ENCODE measurements around the gene SPINK4. TPM values are rescaled to one million over a fixed set of nuclear protein-coding genes. Genes with fewer than 3 reads are reported as not detected.

Gene SPINK4
- total RNA-seq (2014; rRNA removed; shearing (Covaris generic)) = not detected in 2 replicates

GRCh38 chr9:33239921-33240320 lies at the start of gene SPINK4:
TSS of gene SPINK4 (plus strand) at chr9:33240167. CDS start at chr9:33240209, 42 bp downstream.
- peak; percentile 70 for DNase-seq (ENCODE audit: low read depth)

GRCh38 chr9:33192493-33193255 lies 47.3 kb upstream of the SPINK4 start:
- no peak for DNase-seq (ENCODE audit: low read depth)

GRCh38 chr9:33193818-33194217 lies 46.1 kb upstream of the SPINK4 start:
- DNase-seq (ENCODE audit: low read depth) = no peak

GRCh38 chr9:33196736-33197135 lies 43.2 kb upstream of the SPINK4 start:
- no peak for DNase-seq (ENCODE audit: low read depth)

GRCh38 chr9:33197279-33198152 lies 42.5 kb upstream of the SPINK4 start:
- DNase-seq (ENCODE audit: low read depth) = no peak

GRCh38 chr9:33198165-33198564 lies 41.8 kb upstream of the SPINK4 start:
- DNase-seq (ENCODE audit: low read depth) = no peak

GRCh38 chr9:33202018-33202417 lies 37.9 kb upstream of the SPINK4 start:
- DNase-seq (ENCODE audit: low read depth) = no peak

GRCh38 chr9:33202552-33203201 lies 37.3 kb upstream of the SPINK4 start:
- peak; percentile 85 for DNase-seq (ENCODE audit: low read depth)

GRCh38 chr9:33209394-33209793 lies 30.6 kb upstream of the SPINK4 start:
- no peak for DNase-seq (ENCODE audit: low read depth)

- no peak for DNase-seq (ENCODE audit: low read depth)
These were observed 29.8 kb upstream of the SPINK4 start for GRCh38 chr9:33210006-33210715.

- DNase-seq (ENCODE audit: low read depth) = no peak
These were observed 28.1 kb upstream of the SPINK4 start for GRCh38 chr9:33211695-33212393.

- no peak for DNase-seq (ENCODE audit: low read depth)
These were observed 19.0 kb upstream of the SPINK4 start for GRCh38 chr9:33220681-33221567.

- DNase-seq (ENCODE audit: low read depth) = no peak
These were observed 18.4 kb upstream of the SPINK4 start for GRCh38 chr9:33221568-33221884.

GRCh38 chr9:33222031-33222430 lies 17.9 kb upstream of the SPINK4 start:
- DNase-seq (ENCODE audit: low read depth) = no peak

GRCh38 chr9:33223696-33224095 lies 16.3 kb upstream of the SPINK4 start:
- DNase-seq (ENCODE audit: low read depth) = peak; percentile 34

- DNase-seq (ENCODE audit: low read depth) = peak; percentile 68
These were observed 14.4 kb upstream of the SPINK4 start for GRCh38 chr9:33225319-33226147.

GRCh38 chr9:33227008-33227398 lies 13.0 kb upstream of the SPINK4 start:
- no peak for DNase-seq (ENCODE audit: low read depth)

GRCh38 chr9:33227741-33228140 lies 12.2 kb upstream of the SPINK4 start:
- DNase-seq (ENCODE audit: low read depth) = no peak

GRCh38 chr9:33228606-33229005 lies 11.4 kb upstream of the SPINK4 start:
- DNase-seq (ENCODE audit: low read depth) = no peak
